Epithelial cell of alveolus of lung (primary cell): ENCODE results near the gene LHPP. TPM values are rescaled to one million over a fixed set of nuclear protein-coding genes. Genes with fewer than 3 reads are reported as not detected.

Experiments used
- total RNA-seq: library from RNA; depleted of rRNA; stranded (reverse); fragments of >200 nt; gene quantifications from 2 replicates; pipeline ENCODE4 v1.2.1, GENCODE V29; 2015

Gene LHPP, protein sequence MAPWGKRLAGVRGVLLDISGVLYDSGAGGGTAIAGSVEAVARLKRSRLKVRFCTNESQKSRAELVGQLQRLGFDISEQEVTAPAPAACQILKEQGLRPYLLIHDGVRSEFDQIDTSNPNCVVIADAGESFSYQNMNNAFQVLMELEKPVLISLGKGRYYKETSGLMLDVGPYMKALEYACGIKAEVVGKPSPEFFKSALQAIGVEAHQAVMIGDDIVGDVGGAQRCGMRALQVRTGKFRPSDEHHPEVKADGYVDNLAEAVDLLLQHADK
- 7.4 and 9.2 TPM in 2 replicates for total RNA-seq

DNA sequence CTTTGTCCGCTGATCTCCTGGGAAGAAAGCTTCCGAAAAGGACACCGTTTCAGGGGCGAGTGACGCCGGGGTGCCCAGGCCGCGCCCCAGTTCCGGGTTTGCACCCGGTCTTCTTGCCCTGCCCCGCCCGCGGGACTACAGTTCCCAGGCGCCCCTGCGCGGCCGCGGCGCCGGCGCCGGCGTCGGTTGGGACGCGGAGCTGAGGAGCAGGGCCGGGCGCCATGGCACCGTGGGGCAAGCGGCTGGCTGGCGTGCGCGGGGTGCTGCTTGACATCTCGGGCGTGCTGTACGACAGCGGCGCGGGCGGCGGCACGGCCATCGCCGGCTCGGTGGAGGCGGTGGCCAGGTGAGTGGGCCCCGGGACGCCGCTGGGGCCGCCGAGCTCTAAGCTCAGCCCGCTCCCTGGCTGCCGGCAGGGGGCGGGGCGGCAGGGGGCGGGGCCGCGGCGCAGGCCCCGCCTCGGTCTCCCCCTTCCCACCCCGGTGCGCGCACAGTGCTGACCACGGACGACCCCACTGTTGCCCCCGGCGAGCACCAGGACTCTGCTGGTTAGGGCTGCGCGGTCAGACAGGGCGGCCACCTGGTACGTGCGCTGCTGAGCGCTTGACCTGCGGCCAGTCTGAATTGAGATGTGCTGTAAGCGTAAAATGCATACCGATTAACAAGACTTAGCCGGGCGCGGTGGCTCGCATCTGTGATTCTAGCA, at the start of gene LHPP:
TSS of gene LHPP (plus strand) at position 182 of the 706 bp plus-strand sequence. CDS start at position 222, 40 bp downstream.

GRCh38 chr10:124418726-124419501, 42.7 kb upstream of the LHPP start, which contains the start of gene OAT:
TSS of gene OAT (minus strand) at chr10:124418923. CDS start at chr10:124412171, 6,752 bp downstream.

DNA sequence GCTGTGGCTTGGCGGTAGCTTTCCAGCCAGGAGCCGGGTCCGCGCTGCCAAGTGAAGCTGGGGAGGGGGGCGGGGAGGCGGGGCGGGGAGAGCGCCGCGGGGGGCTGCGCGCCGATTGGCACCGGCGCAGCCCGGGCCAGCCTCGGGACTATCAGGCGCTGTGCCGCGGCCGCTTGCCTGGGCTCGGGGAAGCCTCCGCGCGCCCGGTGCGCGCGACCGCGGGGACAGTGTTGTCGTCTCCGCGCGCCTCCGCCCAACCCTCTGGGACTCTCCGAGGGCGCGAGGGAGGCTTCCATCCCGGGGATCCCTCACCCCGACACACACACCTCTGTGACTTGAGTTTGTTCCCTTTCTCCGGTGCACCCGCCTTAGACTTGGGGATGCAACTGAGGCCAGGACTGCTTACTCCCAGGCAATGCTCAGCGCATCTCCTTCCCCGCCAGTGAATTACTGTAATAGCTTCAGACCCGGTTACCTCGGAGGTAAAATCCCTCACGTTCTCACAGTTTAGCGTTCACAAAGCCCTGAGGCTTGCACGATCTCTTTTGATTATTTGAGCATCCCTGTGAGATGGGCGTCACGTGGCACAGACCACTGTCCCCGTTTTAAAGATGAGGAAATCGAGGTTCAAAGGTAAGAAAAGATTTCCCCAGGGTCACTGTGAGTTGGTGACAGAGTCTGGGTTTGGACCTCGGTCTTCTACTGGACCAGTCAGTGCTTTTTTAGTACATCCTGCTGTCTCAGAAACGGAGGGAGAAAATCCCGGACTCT, 11.4 kb upstream of the LHPP start, which contains the start of gene NKX1-2:
TSS of gene NKX1-2 (minus strand) at position 24 of the 771 bp plus-strand sequence. CDS start 92 bp downstream, outside the sequence.

Other genes with a start within 250 kb of the LHPP start
- 94.8 and 127 TPM in 2 replicates for gene OAT, start 42.9 kb upstream of the LHPP start, total RNA-seq
- 0.26 TPM in 1 of 2 replicates, not detected in the other for gene NKX1-2, start 11.8 kb upstream of the LHPP start, total RNA-seq